OCI-LY3 (cell line): ENCODE data around the gene IFNGR1.
A peak's percentile ranks its signal among the peaks of the same experiment; 100 is the strongest.

Source experiments
- H2AFZ ChIP-seq: fragments of 200-600, 300-600 bp; shearing (Covaris generic); 2 replicates; pipeline ENCODE4 v1.6.0; 2014; ENCODE audit warnings: antibody characterized with exemption, low read depth, low read length
- H3K27ac ChIP-seq: fragments of 200-600, 300-600 bp; sonication (generic); 2 replicates; pipeline ENCODE4 v1.5.1; 2014; ENCODE audit warnings: mild to moderate bottlenecking, low read length, moderate library complexity, mixed read lengths
- H3K27me3 ChIP-seq: fragments of 200-600, 300-600 bp; sonication (generic); 2 replicates; pipeline ENCODE4 v1.6.1; 2014; ENCODE audit warnings: low read depth, low read length, mixed read lengths
- H3K36me3 ChIP-seq: fragments of 200-600, 300-600 bp; sonication (generic); replicated peaks from 2 replicates; pipeline ENCODE3; 2014; ENCODE audit warnings: low read depth, low read length, mixed read lengths
- H3K4me1 ChIP-seq: fragments of 300-600, 200-600 bp; sonication (generic); 2 replicates; pipeline ENCODE4 v1.6.1; 2014; ENCODE audit warnings: low read length, mixed read lengths
- H3K4me2 ChIP-seq: fragments of 200-600, 300-600 bp; sonication (generic); 2 replicates; pipeline ENCODE4 v1.6.1; 2014; ENCODE audit warnings: low read length, mixed read lengths
- H3K4me3 ChIP-seq: fragments of 300-600, 200-600 bp; sonication (generic); 2 replicates; pipeline ENCODE4 v1.5.1; 2014; ENCODE audit warnings: antibody characterized with exemption, mild to moderate bottlenecking, low read length, moderate library complexity
- H3K79me2 ChIP-seq: fragments of 300-600, 200-600 bp; shearing (Covaris generic); 2 replicates; pipeline ENCODE4 v1.6.1; 2014; ENCODE audit warnings: mild to moderate bottlenecking, low read length, mixed read lengths
- H3K9ac ChIP-seq: fragments of 300-600, 200-600 bp; shearing (Covaris generic); 2 replicates; pipeline ENCODE4 v1.6.0; 2014; ENCODE audit warnings: mild to moderate bottlenecking, low read length, moderate library complexity
- H3K9me3 ChIP-seq: fragments of 200-600, 300-600 bp; shearing (Covaris generic); 2 replicates; pipeline ENCODE4 v1.6.1; 2014; ENCODE audit warnings: low read length, mixed read lengths; ENCODE audit not compliant: insufficient read depth
- H4K20me1 ChIP-seq: fragments of 200-600, 300-600 bp; sonication (generic); 2 replicates; pipeline ENCODE4 v1.6.1; 2016; ENCODE audit warnings: low read length, mixed read lengths; ENCODE audit not compliant: insufficient read depth
- EZH2phosphoT487 ChIP-seq: fragments of 200-600 bp; shearing (Covaris generic); IDR thresholded peaks from 2 replicates; pipeline ENCODE4 v1.6.1; 2018; ENCODE audit warnings: antibody characterized with exemption, mixed run types, low read depth
- TF ChIP-seq, protein P1 (sequence below): fragments of 200-600, 300-600 bp; sonication (generic); IDR thresholded peaks from 2 replicates; pipeline ENCODE4 v1.5.1; 2014; ENCODE audit warnings: antibody characterized with exemption, low read length, low read depth

Gene IFNGR1

GRCh38 chr6:137175157-137175867 lies 43.9 kb downstream of the IFNGR1 start:
- TF ChIP-seq, protein P1, sequence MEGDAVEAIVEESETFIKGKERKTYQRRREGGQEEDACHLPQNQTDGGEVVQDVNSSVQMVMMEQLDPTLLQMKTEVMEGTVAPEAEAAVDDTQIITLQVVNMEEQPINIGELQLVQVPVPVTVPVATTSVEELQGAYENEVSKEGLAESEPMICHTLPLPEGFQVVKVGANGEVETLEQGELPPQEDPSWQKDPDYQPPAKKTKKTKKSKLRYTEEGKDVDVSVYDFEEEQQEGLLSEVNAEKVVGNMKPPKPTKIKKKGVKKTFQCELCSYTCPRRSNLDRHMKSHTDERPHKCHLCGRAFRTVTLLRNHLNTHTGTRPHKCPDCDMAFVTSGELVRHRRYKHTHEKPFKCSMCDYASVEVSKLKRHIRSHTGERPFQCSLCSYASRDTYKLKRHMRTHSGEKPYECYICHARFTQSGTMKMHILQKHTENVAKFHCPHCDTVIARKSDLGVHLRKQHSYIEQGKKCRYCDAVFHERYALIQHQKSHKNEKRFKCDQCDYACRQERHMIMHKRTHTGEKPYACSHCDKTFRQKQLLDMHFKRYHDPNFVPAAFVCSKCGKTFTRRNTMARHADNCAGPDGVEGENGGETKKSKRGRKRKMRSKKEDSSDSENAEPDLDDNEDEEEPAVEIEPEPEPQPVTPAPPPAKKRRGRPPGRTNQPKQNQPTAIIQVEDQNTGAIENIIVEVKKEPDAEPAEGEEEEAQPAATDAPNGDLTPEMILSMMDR = no peak
- no peak for TF ChIP-seq EZH2phosphoT487
- Histone ChIP-seq H3K79me2 (no peaks in the 10 kb centered on the region), H4K20me1 (no peaks in the 10 kb centered on the region), H3K36me3 (no peaks in the 10 kb centered on the region), H3K27me3 (no peaks in the 10 kb centered on the region), H2AFZ (0 out of 2 replicates have a peak overlapping the region, but pooled peaks have one; percentile 4), H3K9me3 (no peaks in the 10 kb centered on the region), H3K4me1 (peaks cover 38% of the 10 kb centered on the region), H3K4me3 (no peak overlapping the region), H3K27ac (no peak overlapping the region), H3K4me2 (no peak overlapping the region), H3K9ac (no peak overlapping the region)

GRCh38 chr6:137173501-137173900 lies 45.7 kb downstream of the IFNGR1 start, which contains the start of gene IL22RA2:
Gene IL22RA2, minus strand, starts transcription at chr6:137173644. Its CDS starts 11,895 bp downstream, at chr6:137161749.
- peaks cover 47% of the 10 kb centered on the region for H3K4me1 ChIP-seq
- H3K4me3 ChIP-seq = peak within 1 kb of the TSS; percentile 17
- peak within 1 kb of the TSS; percentile 56 for H3K4me2 ChIP-seq
- H3K9ac ChIP-seq = peak within 1 kb of the TSS; percentile 57
- no peaks in the 10 kb centered on the region for H3K36me3 ChIP-seq
- H2AFZ ChIP-seq = peak within 1 kb of the TSS; percentile 48; the same call in 1 of the 2 replicates
- H3K79me2 ChIP-seq = no peaks in the 10 kb centered on the region
- H4K20me1 ChIP-seq = no peaks in the 10 kb centered on the region
- H3K27ac ChIP-seq = peak within 1 kb of the TSS; percentile 75
- H3K9me3 ChIP-seq = no peaks in the 10 kb centered on the region
- TF ChIP-seq, protein P1 = no peak
- no peak for TF ChIP-seq EZH2phosphoT487
- no peaks in the 10 kb centered on the region for H3K27me3 ChIP-seq

DNA sequence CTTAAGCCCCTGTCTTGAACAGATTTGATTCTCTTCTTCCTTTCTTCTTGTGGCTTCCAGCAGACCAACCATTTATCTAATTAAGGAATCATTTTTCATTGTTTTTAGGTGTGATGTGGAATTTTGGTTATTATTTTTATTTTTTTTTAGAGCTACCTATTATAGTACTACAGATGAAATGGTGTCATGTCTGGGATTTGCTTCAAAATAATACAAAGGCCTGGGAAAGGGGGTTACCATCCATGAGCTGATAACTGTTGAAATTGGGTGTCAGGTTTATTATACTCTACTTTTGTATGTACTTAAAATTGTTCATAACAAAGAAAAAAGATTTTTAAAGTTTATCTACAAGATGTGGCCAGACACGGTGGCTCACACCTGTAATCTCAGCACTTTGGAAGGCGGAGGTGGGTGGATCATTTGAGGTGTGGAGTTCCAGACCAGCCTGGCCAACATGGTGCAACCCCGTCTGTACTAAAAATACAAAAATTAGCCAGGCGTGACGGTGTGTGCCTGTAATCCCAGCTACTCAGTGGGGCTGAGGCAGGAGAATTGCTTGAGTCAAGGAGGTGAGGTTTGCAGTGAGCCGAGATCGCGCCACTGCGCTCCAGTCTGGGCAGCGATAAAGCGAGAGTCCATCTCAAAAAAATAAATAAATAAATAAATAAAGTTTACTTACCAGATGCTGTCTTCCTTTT lies 46.3 kb downstream of the IFNGR1 start:
- no peaks in the 10 kb centered on the region for H3K27me3 ChIP-seq
- H3K4me2 ChIP-seq = peak overlapping the region; percentile 56
- TF ChIP-seq EZH2phosphoT487 = no peak
- TF ChIP-seq, protein P1 = no peak
- H3K79me2 ChIP-seq = no peaks in the 10 kb centered on the region
- H4K20me1 ChIP-seq = no peaks in the 10 kb centered on the region
- H3K4me3 ChIP-seq = peak overlapping the region; percentile 17
- peak overlapping the region; percentile 75 for H3K27ac ChIP-seq
- H3K4me1 ChIP-seq = peaks cover 53% of the 10 kb centered on the region
- H3K9ac ChIP-seq = peak overlapping the region; percentile 57
- no peaks in the 10 kb centered on the region for H3K9me3 ChIP-seq
- no peaks in the 10 kb centered on the region for H3K36me3 ChIP-seq
- H2AFZ ChIP-seq = peak overlapping the region; percentile 48; the same call in 1 of the 2 replicates
